Ishikawa (cell line): Measurements from ENCODE around the gene CD300E.

Experiments used
- CEBPB ChIP-seq: IDR thresholded peaks from 2 replicates; pipeline ENCODE4 v1.6.1; 2012
- CREB1 ChIP-seq: IDR thresholded peaks from 2 replicates; pipeline ENCODE4 v1.6.1; 2012; ENCODE audit warnings: low read depth
- EGR1 ChIP-seq: IDR thresholded peaks from 2 replicates; pipeline ENCODE4 v1.6.1; 2012
- EP300 ChIP-seq: IDR thresholded peaks from 2 replicates; pipeline ENCODE4 v1.6.1; 2012; ENCODE audit warnings: borderline replicate concordance
- FOXM1 ChIP-seq: IDR thresholded peaks from 2 replicates; pipeline ENCODE4 v1.6.1; 2012; ENCODE audit warnings: low read depth, borderline replicate concordance
- NFIC ChIP-seq: IDR thresholded peaks from 2 replicates; pipeline ENCODE4 v1.6.1; 2012
- RAD21 ChIP-seq: IDR thresholded peaks from 2 replicates; pipeline ENCODE4 v1.6.1; 2012; ENCODE audit warnings: low read depth
- TAF1 ChIP-seq: IDR thresholded peaks from 2 replicates; pipeline ENCODE4 v1.6.1; 2012; ENCODE audit warnings: low read depth, mild to moderate bottlenecking
- TCF12 ChIP-seq: IDR thresholded peaks from 2 replicates; pipeline ENCODE4 v1.6.1; 2012; ENCODE audit warnings: low read depth
- TEAD4 ChIP-seq: IDR thresholded peaks from 2 replicates; pipeline ENCODE4 v1.6.1; 2012
- YY1 ChIP-seq: IDR thresholded peaks from 2 replicates; pipeline ENCODE4 v1.6.1; 2012; ENCODE audit warnings: low read depth
- ZBTB7A ChIP-seq: IDR thresholded peaks from 2 replicates; pipeline ENCODE4 v1.6.1; 2012; ENCODE audit warnings: low read depth
- TF ChIP-seq, protein P1 (sequence below): IDR thresholded peaks from 2 replicates; pipeline ENCODE4 v1.6.1; 2012
- TF ChIP-seq, protein P2 (sequence below): IDR thresholded peaks from 2 replicates; pipeline ENCODE4 v1.6.1; 2012; ENCODE audit warnings: low read depth, mild to moderate bottlenecking
- TF ChIP-seq, protein P3 (sequence below): IDR thresholded peaks from 2 replicates; pipeline ENCODE4 v1.6.1; 2012

The CD300E gene

DNA sequence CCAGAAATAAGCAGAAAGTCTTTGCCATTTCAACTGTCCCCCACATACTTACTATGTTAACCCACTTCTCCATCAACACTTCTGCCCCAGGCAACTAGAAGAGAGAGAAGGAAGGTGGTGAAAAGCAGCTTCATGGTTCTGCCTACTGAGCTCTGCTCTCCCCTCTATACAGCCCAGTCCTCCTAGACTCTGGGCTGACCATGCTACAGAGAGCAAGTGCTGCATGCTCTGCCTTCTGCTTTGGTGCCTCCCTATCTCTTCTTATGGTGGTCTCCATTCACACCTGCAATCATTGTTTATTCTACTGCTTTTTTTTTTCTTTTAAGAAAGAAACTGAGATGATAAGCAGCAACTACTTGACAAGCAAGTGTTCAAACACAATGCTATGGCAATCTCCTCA lies 20.3 kb upstream of the CD300E start:
- TF ChIP-seq ZBTB7A = no peak
- TF ChIP-seq FOXM1 = no peak

DNA sequence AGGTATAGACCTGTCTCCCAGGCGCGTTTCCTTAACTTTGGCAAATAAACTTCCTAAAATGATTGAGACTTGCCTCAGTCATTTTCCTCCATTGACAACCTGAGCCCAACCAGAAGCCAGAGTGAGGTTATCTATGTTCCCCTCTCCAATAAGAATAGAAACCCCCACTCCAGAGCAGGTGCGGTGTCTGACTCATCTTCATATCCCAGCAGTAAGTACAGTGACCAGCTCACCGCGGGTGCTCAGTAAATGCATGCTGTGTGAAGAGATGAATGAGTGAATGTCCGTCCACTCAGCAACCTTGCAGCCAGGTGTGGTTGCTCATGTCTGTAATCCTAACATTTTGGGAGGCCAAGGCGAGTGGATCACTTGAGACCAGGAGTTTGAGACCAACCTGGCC lies 19.5 kb upstream of the CD300E start:
- TF ChIP-seq TAF1 (no peak), FOXM1 (no peak), EGR1 (no peak), TEAD4 (no peak), EP300 (no peak), RAD21 (no peak), CREB1 (no peak), YY1 (no peak)
- TF ChIP-seq, protein P1, sequence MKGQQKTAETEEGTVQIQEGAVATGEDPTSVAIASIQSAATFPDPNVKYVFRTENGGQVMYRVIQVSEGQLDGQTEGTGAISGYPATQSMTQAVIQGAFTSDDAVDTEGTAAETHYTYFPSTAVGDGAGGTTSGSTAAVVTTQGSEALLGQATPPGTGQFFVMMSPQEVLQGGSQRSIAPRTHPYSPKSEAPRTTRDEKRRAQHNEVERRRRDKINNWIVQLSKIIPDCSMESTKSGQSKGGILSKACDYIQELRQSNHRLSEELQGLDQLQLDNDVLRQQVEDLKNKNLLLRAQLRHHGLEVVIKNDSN = no peak

DNA sequence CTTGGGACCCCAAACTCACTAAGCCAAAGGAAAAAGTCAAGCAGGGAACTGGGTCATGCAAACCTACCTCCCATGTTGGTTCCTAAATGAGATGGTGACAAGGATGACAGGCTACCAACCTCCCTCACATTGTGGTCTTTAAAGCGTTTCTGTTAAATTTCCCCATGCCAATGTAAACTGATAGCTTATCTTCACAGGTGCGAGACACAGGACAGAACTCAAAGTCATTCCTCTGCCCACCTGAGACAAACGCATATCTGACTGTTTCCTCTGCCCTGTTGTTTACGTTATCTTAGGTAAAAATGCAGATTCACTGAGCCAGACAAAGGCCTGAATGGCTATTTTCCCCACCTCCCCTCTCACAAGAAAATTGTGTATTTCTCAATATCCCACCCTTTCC lies 19.0 kb upstream of the CD300E start:
- no peak for TF ChIP-seq EP300
- no peak for TF ChIP-seq YY1
- no peak for TF ChIP-seq RAD21
- no peak for TF ChIP-seq TCF12
- TF ChIP-seq NFIC = no peak
- TF ChIP-seq TAF1 = no peak
- TF ChIP-seq CEBPB = no peak
- no peak for TF ChIP-seq TEAD4
- no peak for TF ChIP-seq CREB1
- TF ChIP-seq ZBTB7A = no peak
- TF ChIP-seq, protein P2, sequence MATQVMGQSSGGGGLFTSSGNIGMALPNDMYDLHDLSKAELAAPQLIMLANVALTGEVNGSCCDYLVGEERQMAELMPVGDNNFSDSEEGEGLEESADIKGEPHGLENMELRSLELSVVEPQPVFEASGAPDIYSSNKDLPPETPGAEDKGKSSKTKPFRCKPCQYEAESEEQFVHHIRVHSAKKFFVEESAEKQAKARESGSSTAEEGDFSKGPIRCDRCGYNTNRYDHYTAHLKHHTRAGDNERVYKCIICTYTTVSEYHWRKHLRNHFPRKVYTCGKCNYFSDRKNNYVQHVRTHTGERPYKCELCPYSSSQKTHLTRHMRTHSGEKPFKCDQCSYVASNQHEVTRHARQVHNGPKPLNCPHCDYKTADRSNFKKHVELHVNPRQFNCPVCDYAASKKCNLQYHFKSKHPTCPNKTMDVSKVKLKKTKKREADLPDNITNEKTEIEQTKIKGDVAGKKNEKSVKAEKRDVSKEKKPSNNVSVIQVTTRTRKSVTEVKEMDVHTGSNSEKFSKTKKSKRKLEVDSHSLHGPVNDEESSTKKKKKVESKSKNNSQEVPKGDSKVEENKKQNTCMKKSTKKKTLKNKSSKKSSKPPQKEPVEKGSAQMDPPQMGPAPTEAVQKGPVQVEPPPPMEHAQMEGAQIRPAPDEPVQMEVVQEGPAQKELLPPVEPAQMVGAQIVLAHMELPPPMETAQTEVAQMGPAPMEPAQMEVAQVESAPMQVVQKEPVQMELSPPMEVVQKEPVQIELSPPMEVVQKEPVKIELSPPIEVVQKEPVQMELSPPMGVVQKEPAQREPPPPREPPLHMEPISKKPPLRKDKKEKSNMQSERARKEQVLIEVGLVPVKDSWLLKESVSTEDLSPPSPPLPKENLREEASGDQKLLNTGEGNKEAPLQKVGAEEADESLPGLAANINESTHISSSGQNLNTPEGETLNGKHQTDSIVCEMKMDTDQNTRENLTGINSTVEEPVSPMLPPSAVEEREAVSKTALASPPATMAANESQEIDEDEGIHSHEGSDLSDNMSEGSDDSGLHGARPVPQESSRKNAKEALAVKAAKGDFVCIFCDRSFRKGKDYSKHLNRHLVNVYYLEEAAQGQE = no peak
- no peak for TF ChIP-seq FOXM1
- TF ChIP-seq, protein P1 = no peak
- TF ChIP-seq, protein P3, sequence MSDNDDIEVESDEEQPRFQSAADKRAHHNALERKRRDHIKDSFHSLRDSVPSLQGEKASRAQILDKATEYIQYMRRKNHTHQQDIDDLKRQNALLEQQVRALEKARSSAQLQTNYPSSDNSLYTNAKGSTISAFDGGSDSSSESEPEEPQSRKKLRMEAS = no peak
- no peak for TF ChIP-seq EGR1

DNA sequence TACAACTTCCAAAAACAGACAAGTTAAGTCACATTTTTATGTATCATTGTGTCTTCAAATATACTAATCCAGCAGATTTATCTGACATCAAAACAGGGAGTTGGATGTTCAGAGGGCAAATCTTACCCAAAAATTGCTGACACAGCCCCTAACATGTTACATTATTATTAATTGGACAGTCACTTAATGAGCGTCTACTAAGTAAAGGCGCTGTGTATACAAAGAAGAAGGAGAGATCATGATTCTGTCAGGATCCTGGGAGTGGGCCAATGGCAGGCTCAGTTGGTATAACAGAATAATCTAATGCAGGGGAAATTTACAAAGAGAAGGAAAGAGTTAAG lies 18.4 kb upstream of the CD300E start:
- TF ChIP-seq CREB1 (no peak), NFIC (no peak), FOXM1 (no peak), TEAD4 (no peak), CEBPB (no peak), EP300 (no peak), YY1 (no peak), ZBTB7A (no peak), TCF12 (no peak), RAD21 (no peak), EGR1 (no peak), TAF1 (no peak)
- TF ChIP-seq, protein P2 = no peak
- TF ChIP-seq, protein P3 = no peak

DNA sequence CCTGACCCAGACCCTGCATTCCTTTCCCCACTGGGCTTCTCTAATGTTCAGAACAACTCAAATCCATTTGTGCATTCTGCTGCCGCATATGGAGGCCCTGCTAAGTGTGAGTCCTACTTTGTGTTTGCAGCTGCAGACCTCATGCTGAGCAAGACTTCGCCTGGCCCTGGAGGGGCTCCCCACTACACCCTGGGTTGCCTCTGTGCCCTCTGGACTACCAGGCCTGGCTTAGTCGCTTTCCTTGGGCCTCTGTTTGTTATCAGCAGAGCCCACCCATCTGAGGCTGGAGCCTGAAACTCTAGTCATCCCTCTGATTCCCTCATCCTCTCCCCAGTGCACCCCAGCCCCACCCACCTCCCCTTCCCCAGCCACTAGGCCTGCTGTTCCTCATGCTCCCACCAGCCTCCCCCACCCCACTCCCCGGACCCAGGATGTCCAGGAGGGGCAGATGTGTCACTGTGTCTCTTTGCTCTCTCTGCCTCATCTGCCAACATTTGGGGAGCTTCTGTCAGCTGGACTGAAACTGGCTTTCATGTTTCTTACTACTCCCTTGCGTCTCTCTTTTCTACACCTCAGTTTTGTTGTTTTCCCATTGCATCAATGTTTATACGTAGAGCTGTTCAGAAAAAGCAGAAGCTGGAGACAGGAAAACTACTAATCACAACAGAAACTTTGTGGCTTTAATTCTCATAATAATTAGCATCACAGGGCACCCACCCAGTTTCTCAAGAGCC lies 17.9 kb upstream of the CD300E start:
- TF ChIP-seq FOXM1 (no peak), TAF1 (no peak)

DNA sequence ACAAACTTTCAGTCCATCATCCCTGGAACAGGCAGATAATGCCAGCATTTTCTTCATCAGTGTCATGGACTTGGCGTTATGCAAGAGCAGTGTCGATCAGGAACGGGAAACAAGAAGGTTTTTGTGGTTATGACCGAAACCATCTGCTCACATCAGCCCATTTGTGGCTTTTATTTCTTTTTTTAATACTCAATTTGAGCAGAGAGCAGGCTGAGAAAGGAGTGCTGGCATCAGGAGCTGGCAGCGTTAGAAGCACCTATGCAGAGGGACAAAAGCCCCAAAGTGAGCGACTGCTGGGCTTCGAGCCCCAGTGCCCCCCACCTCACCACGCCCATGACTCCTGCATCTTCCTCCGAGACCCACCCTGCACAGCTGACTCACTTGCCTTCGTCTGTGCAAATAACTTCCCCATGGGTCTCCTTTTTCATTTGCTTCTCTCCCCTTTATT lies 16.2 kb upstream of the CD300E start:
- TF ChIP-seq ZBTB7A (no peak), CREB1 (no peak), RAD21 (no peak), YY1 (no peak), TEAD4 (no peak), EP300 (no peak), NFIC (no peak), FOXM1 (no peak), EGR1 (no peak), CEBPB (no peak), TAF1 (no peak), TCF12 (no peak)
- TF ChIP-seq, protein P2 = no peak
- TF ChIP-seq, protein P1 = no peak
- TF ChIP-seq, protein P3 = no peak
